DND-41 (cell line): ENCODE measurements around the gene PTPRN2.

ENCODE experiments used
- EZH2 ChIP-seq: IDR thresholded peaks from 3 replicates; pipeline ENCODE4 v1.6.1; 2012; ENCODE audit warnings: borderline replicate concordance, low read depth, mild to moderate bottlenecking, moderate library complexity, low read length, inconsistent platforms; ENCODE audit not compliant: severe bottlenecking
- TF ChIP-seq, protein P1 (sequence below): IDR thresholded peaks from 2 replicates; pipeline ENCODE4 v1.5.1; 2012; ENCODE audit warnings: borderline replicate concordance, low read length, moderate library complexity, mild to moderate bottlenecking; ENCODE audit not compliant: poor library complexity, severe bottlenecking; ENCODE audit errors: extremely low read depth

DNA sequence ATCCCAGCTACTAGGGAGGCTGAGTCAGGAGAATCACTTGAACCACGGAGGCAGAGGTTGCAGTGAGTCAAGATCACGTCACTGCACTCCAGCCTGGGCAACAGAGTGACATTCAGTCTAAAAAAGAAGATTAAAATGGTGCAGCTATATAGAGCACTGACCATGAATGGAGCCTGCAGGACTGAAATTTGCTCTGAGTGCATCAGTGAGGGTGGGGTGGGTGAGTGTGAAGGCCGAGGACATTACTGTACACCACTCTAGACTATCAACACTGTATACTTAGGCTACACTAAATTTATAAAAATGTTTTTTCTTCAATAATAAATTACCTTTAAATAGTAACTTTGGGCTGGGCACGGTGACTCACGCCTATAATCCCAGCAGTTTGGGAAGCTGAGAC lies 294.7 kb downstream of the PTPRN2 start:
- TF ChIP-seq, protein P1, sequence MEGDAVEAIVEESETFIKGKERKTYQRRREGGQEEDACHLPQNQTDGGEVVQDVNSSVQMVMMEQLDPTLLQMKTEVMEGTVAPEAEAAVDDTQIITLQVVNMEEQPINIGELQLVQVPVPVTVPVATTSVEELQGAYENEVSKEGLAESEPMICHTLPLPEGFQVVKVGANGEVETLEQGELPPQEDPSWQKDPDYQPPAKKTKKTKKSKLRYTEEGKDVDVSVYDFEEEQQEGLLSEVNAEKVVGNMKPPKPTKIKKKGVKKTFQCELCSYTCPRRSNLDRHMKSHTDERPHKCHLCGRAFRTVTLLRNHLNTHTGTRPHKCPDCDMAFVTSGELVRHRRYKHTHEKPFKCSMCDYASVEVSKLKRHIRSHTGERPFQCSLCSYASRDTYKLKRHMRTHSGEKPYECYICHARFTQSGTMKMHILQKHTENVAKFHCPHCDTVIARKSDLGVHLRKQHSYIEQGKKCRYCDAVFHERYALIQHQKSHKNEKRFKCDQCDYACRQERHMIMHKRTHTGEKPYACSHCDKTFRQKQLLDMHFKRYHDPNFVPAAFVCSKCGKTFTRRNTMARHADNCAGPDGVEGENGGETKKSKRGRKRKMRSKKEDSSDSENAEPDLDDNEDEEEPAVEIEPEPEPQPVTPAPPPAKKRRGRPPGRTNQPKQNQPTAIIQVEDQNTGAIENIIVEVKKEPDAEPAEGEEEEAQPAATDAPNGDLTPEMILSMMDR, result no peak
- no peak for TF ChIP-seq EZH2
